BJ (cell line): Measurements from ENCODE around the gene DHRS2. TPM values are rescaled to one million over a fixed set of nuclear protein-coding genes. Genes with fewer than 3 reads are reported as not detected.
"Not testable (repeated sequence)": the region's sequence is repeated elsewhere in the genome, so short reads cannot be mapped to it uniquely, and the experiment has no call there.

Experiments
- CTCF ChIA-PET: fragments of 350-600 bp; formaldehyde crosslinking; extraction: SDS; loops from one replicate; lab custom pipeline; 2021; ENCODE audit warnings: antibody characterized with exemption, inconsistent platforms; lab: Yijun Ruan, JAX
- POLR2A ChIA-PET: fragments of 300-600 bp; sonication (Branson Sonifier 250); formaldehyde crosslinking; extraction: SDS; loops from one replicate; lab custom pipeline; 2021; ENCODE audit warnings: antibody characterized with exemption; lab: Charles Lee
- DNase-seq: peaks from one replicate; pipeline ENCODE4 v3.0.0-alpha.2; 2011; ENCODE audit warnings: low read depth
- H3K27me3 ChIP-seq: 2 replicates; pipeline ENCODE4 v1.6.0; 2011; ENCODE audit warnings: low read length; ENCODE audit not compliant: control insufficient read depth, insufficient read depth
- H3K36me3 ChIP-seq: 2 replicates; pipeline ENCODE4 v1.5.1; 2011; ENCODE audit warnings: low read length; ENCODE audit not compliant: control insufficient read depth, insufficient read depth
- H3K4me3 ChIP-seq: 2 replicates; pipeline ENCODE4 v1.5.1; 2011; ENCODE audit warnings: low read depth, mild to moderate bottlenecking, control low read depth, low read length
- polyA plus RNA-seq: library from polyadenylated mRNA; depleted of rRNA; stranded (reverse); fragments of >200 nt; gene quantifications from 2 replicates; pipeline ENCODE4 v1.2.3, GENCODE V29; 2011
- TF ChIP-seq, protein P1 (sequence below): IDR thresholded peaks from 2 replicates; pipeline ENCODE4 v1.5.1; 2011; ENCODE audit warnings: low read depth, mild to moderate bottlenecking, control low read depth, inconsistent platforms, low read length, moderate library complexity; ENCODE audit not compliant: insufficient read depth

The DHRS2 gene
- polyA plus RNA-seq, 1 experiment: 0.16 TPM

DNA sequence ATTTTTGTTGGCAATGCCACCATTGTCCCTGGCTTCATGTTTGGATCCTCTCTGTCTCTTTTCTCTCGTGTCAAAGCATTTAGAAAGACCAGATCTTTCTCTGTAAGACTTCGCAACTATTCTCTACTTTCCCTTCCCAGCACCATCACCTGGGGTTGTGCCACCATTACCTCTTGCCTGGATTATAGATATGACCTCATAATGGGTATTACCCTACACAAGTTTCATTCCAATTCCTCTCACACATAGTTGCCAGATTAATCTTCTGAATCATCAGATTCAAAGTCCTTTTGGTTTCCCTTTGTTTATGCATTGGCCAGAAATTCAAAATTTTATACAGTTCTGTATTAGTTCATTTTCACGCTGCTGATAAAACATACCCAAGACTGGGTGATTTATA is 27.2 kb upstream of the DHRS2 start:
- TF ChIP-seq, protein P1, sequence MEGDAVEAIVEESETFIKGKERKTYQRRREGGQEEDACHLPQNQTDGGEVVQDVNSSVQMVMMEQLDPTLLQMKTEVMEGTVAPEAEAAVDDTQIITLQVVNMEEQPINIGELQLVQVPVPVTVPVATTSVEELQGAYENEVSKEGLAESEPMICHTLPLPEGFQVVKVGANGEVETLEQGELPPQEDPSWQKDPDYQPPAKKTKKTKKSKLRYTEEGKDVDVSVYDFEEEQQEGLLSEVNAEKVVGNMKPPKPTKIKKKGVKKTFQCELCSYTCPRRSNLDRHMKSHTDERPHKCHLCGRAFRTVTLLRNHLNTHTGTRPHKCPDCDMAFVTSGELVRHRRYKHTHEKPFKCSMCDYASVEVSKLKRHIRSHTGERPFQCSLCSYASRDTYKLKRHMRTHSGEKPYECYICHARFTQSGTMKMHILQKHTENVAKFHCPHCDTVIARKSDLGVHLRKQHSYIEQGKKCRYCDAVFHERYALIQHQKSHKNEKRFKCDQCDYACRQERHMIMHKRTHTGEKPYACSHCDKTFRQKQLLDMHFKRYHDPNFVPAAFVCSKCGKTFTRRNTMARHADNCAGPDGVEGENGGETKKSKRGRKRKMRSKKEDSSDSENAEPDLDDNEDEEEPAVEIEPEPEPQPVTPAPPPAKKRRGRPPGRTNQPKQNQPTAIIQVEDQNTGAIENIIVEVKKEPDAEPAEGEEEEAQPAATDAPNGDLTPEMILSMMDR: no peak
- ChIA-PET POLR2A (no interaction called here), CTCF (no interaction called here)
- no peak for DNase-seq
- 0 out of 2 replicates have a peak, but pooled peaks cover 1% of the 10 kb centered on the region for H3K27me3 ChIP-seq
- H3K36me3 ChIP-seq: no peaks in the 10 kb centered on the region
- no peak overlapping the region for H3K4me3 ChIP-seq

DNA sequence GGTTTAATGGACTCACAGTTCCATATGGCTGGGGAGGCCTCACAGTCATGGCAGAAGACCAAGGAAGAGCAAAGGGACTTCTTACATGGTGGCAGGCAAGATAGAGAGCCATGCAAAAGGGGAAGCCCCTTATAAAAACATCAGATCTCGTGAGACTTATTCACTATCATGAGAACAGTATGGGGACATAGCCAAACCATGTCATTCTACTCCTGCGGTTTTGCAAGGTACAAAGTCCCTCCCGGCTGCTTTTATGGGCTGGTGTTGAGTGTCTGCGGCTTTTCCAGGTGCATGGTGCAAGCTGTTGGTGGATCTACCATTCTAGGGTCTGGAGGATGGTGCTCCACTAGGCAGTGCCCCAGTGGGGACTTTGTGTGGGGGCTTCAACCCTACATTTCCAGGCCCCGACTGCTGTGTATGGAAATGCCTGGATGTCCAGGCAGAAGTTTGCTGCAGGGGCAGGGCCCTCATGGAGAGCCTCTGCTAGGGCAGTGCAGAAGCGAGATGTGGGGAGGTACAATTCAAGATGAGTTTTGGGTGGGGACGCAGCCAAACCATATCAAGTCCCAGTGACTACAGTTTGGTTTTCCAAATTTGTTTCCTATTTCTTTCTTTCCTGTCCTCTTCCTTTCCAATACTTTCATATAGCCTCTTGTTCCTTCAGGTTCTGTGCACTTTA is 26.6 kb upstream of the DHRS2 start:
- H3K27me3 ChIP-seq, H3K4me3 ChIP-seq, DNase-seq, H3K36me3 ChIP-seq, POLR2A ChIA-PET: not testable (repeated sequence)
- CTCF ChIA-PET: interaction anchor here (1.9 kb wide), 1 partner anchor 22 kb away, joined by 11 read pairs; no protein-coding TSS in a partner anchor

DNA sequence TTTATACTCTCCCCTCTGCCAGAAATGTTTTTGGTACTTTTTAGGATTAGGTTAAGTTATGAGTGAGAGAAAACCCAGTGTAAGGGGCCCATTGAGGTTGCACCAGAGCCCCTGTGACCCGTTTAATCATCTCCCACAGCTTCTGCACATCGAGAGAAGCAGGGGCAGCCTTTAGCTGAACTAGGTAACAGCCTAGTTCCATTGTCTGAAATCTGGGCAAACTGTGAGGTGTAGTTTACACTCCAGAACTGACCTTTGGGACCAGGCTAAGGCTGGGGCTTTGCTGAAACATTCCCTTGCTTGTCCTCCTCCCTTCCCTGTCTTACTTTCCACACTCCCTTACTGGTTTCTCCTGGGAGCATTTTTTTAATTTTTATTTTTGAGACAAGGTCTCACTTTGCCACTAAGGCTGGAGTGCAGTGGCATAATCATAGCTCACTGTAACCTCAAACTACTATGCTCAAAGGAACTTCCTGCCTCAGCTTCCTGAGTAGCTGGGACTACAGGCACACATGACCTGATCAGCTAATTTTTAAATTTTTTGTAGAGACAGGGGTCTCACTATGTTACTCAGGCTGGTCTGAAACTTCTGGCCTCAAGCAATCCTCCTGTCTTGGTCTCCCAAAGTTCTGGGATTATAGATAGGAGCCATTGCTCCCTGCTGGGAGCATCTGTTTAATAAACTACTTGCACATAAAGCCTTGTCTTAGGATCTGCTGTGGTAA is 25.9 kb upstream of the DHRS2 start:
- TF ChIP-seq, protein P1: no peak
- no peak for DNase-seq
- H3K27me3 ChIP-seq: peaks cover 3% of the 10 kb centered on the region; the same call in 1 of the 2 replicates
- H3K4me3 ChIP-seq: no peak overlapping the region
- ChIA-PET CTCF (interaction anchor here (1.6 to 1.9 kb wide), 2 partner anchors 21 to 301 kb away, joined by 4 to 11 read pairs; no protein-coding TSS in a partner anchor), POLR2A (no interaction called here)
- H3K36me3 ChIP-seq: no peaks in the 10 kb centered on the region

DNA sequence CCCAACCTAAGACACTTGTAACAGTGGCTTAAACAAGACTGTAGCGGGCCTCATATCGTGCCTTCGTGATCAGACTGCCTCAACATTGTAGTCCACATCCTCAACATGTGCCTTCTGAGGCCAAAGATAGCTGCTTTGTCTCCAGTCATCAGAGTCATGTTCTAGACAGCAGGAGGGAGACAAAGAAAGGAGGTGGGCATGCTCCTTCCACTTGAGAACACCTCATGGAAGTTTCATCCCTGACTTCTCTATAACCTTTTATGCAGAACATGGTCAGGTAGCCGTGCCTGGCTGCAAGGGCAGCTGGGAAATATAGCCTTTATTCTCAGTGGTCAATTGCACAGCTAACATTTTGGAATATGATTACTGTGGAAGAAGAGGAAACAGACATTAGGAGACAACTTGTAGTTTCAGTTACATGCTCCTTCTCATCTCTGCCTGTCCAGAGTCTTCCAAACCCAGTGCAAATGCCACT is 25.3 kb upstream of the DHRS2 start:
- ChIA-PET CTCF (interaction anchor here (1.6 to 1.9 kb wide), 2 partner anchors 21 to 300 kb away, joined by 4 to 11 read pairs; no protein-coding TSS in a partner anchor), POLR2A (no interaction called here)
- H3K27me3 ChIP-seq: peaks cover 3% of the 10 kb centered on the region; the same call in 1 of the 2 replicates
- H3K36me3 ChIP-seq: no peaks in the 10 kb centered on the region
- DNase-seq: no peak
- TF ChIP-seq, protein P1: no peak
- no peak overlapping the region for H3K4me3 ChIP-seq

DNA sequence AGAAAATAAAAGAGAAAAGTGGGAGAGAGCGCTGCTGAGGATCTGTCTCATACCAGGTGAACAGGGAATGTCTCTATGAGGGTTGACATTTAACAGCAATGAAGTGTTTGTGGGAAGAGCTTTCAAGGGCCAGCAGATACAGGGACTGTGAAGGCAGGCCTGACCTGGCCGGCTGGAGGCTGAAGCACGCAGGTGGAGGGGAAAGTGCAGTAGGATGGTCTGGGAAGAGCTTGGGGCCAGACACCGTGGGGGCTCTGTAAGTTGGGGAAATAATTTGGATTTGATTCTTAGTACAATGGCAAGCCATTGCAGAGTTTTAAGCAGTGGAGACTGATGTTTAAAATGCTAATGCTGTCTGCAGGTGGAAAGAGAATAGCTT is 23.8 kb upstream of the DHRS2 start:
- peaks cover 3% of the 10 kb centered on the region; the same call in 1 of the 2 replicates for H3K27me3 ChIP-seq

More for the DNA sequence above, 23.8 kb upstream of the DHRS2 start:
- POLR2A ChIA-PET: no interaction called here
- Histone ChIP-seq H3K4me3 (no peak overlapping the region), H3K36me3 (no peaks in the 10 kb centered on the region)
- TF ChIP-seq, protein P1: no peak
- CTCF ChIA-PET: interaction anchor here (2.2 kb wide), 1 partner anchor 20 kb away, joined by 8 read pairs; no protein-coding TSS in a partner anchor
- no peak for DNase-seq
